Gastroesophageal sphincter (tissue), 4 donors: ENCODE data around the gene THYN1. TPM values are rescaled to one million over a fixed set of nuclear protein-coding genes. Genes with fewer than 3 reads are reported as not detected.

Experiments used
- ATAC-seq: fragments of 150-250 bp; one replicate; pipeline ENCODE4 v1.9.1; 2016; ENCODE audit warnings: mild to moderate bottlenecking, moderate library complexity
- H3K27ac ChIP-seq, 4 donors: fragments of 200-600 bp; sonication (generic) in 3 of 4; 1 replicate in 3 of 4; 2 replicates in 1 of 4; pipeline ENCODE4 v1.5.1; 2016 to 2019
- H3K27me3 ChIP-seq: fragments of 200-600 bp; sonication (generic); one replicate; pipeline ENCODE4 v1.5.1; 2019
- H3K36me3 ChIP-seq, 2 donors: fragments of 200-600 bp; sonication (generic); one replicate each; pipeline ENCODE4 v1.5.1; 2019; ENCODE audit warnings: control low read depth in 1 of 2
- H3K4me1 ChIP-seq, 3 donors: fragments of 200-600 bp; sonication (generic); 1 replicate in 2 of 3; 2 replicates in 1 of 3; pipeline ENCODE4 v1.5.1; 2016 to 2019; ENCODE audit warnings: control low read depth in 2 of 3
- H3K4me3 ChIP-seq, 2 donors: fragments of 200-600 bp; sonication (generic); one replicate each; pipeline ENCODE4 v1.5.1; 2019; ENCODE audit warnings: mild to moderate bottlenecking in 1 of 2, moderate library complexity in 1 of 2
- H3K9me3 ChIP-seq, 3 donors: fragments of 200-600 bp; sonication (generic); one replicate each; pipeline ENCODE4 v1.5.1; 2017 to 2019; ENCODE audit warnings: control low read depth in 2 of 3
- CTCF ChIP-seq, 4 experiments: fragments of 200-600 bp in 2 of 4; fragments of 450-650 bp in 2 of 4; sonication (generic) in 1 of 4; IDR thresholded peaks; one replicate each; pipeline ENCODE4 v1.5.1; 2017 to 2019; ENCODE audit warnings: antibody characterized with exemption in 4 of 4, mild to moderate bottlenecking in 2 of 4, moderate library complexity in 2 of 4
- EP300 ChIP-seq: sonication (generic); formaldehyde crosslinking; IDR thresholded peaks from one replicate; pipeline ENCODE4 v1.6.1; 2017; ENCODE audit warnings: antibody characterized with exemption, mild to moderate bottlenecking
- POLR2A ChIP-seq, 2 donors: fragments of 450-650 bp; IDR thresholded peaks; one replicate each; pipeline ENCODE4 v1.6.1; 2017; ENCODE audit warnings: antibody characterized with exemption in 2 of 2, mild to moderate bottlenecking in 2 of 2, moderate library complexity in 1 of 2
- POLR2AphosphoS5 ChIP-seq: sonication (generic); formaldehyde crosslinking; IDR thresholded peaks from one replicate; pipeline ENCODE4 v1.6.1; 2017; ENCODE audit warnings: antibody characterized with exemption
- WGBS, 2 donors: methylation state at CpG; one replicate each; pipeline ENCODE4 v1.1.5; 2018; ENCODE audit warnings: low coverage in 1 of 2; 5-methylcytosine and 5-hydroxymethylcytosine counted together
- total RNA-seq, 4 donors: library from RNA; depleted of rRNA; stranded (reverse); fragments of >200 nt; gene quantifications; one replicate each; pipeline ENCODE4 v1.1.0, GENCODE V29; 2016

Gene THYN1
- 10 to 100 TPM; 54.0 to 74.4 (median 55.4) TPM for total RNA-seq

- peak; percentile 100 for ATAC-seq
- peak within 1 kb of the TSS; percentile 66 to 87 for H3K4me3 ChIP-seq
- no peaks in the 10 kb centered on the region for H3K27me3 ChIP-seq
- WGBS, 2 donors, result 0% methylated on average over 3 of the region's 70 CpGs; no CpG with 5 or more reads in 1 of the 2 donors
- peaks cover 0 to 50% of the 10 kb centered on the region in 2 donors for H3K36me3 ChIP-seq
- TF ChIP-seq POLR2AphosphoS5, result peak; percentile 92
- peak; percentile 60 to 83 for TF ChIP-seq POLR2A (IDR thresholded peaks at IDR 0.05)
- peak in 3 of 4 experiments; percentile 42 to 75 (median 47) for TF ChIP-seq CTCF (IDR thresholded peaks at IDR 0.05)
- no peak for TF ChIP-seq EP300
- H3K4me1 ChIP-seq, result peaks cover 9 to 38% (median 12%) of the 10 kb centered on the region in 3 donors
- peak within 1 kb of the TSS; percentile 19 to 83 (median 76) for H3K27ac ChIP-seq
- H3K9me3 ChIP-seq, result no peaks in the 10 kb centered on the region
Observed at GRCh38 chr11:134253188-134253993, at the start of gene THYN1, which contains the start of gene ACAD8. THYN1 (minus strand) TSS chr11:134253352; CDS start chr11:134252882, 470 bp downstream. ACAD8 (plus strand) TSS chr11:134253568; CDS start chr11:134253601, 33 bp downstream.

- Histone ChIP-seq H3K9me3 (no peaks in the 10 kb centered on the region), H3K36me3 (no peaks in the 10 kb centered on the region), H3K27me3 (no peaks in the 10 kb centered on the region), H3K4me3 (no peak overlapping the region), H3K27ac (no peak overlapping the region), H3K4me1 (peaks cover 0 to 5% (median 0%) of the 10 kb centered on the region in 3 donors)
- TF ChIP-seq POLR2AphosphoS5, result no peak
- no peak for TF ChIP-seq EP300
- TF ChIP-seq CTCF (IDR thresholded peaks at IDR 0.05), result no peak
- TF ChIP-seq POLR2A (IDR thresholded peaks at IDR 0.05), result no peak
- WGBS, 2 donors, result 62 to 71% methylated on average over 9 of the region's 9 CpGs
- no peak for ATAC-seq
Observed at GRCh38 chr11:134294664-134295063, 41.5 kb upstream of the THYN1 start.

- H3K9me3 ChIP-seq, result no peaks in the 10 kb centered on the region
- WGBS, 2 donors, result 80 to 88% methylated on average over 7 to 8 of the region's 20 CpGs
- ATAC-seq, result no peak
- no peak overlapping the region for H3K4me3 ChIP-seq
- no peak overlapping the region for H3K27ac ChIP-seq
- TF ChIP-seq POLR2AphosphoS5 (no peak), POLR2A (IDR thresholded peaks at IDR 0.05) (no peak), CTCF (IDR thresholded peaks at IDR 0.05) (no peak), EP300 (no peak)
- no peaks in the 10 kb centered on the region for H3K36me3 ChIP-seq
- peaks cover 0 to 6% (median 0%) of the 10 kb centered on the region in 3 donors for H3K4me1 ChIP-seq
- H3K27me3 ChIP-seq, result no peaks in the 10 kb centered on the region
Observed at GRCh38 chr11:134293119-134294113, 40.3 kb upstream of the THYN1 start.

- peaks cover 0 to 6% (median 0%) of the 10 kb centered on the region in 3 donors for H3K4me1 ChIP-seq
- no peak overlapping the region for H3K27ac ChIP-seq
Observed at GRCh38 chr11:134292661-134293060, 39.5 kb upstream of the THYN1 start.

More at GRCh38 chr11:134292661-134293060, 39.5 kb upstream of the THYN1 start:
- no peak for ATAC-seq
- WGBS, 2 donors, result 85% methylated on average over 5 of the region's 15 CpGs; no CpG with 5 or more reads in 1 of the 2 donors
- TF ChIP-seq EP300 (no peak), CTCF (IDR thresholded peaks at IDR 0.05) (no peak), POLR2AphosphoS5 (no peak)
- H3K27me3 ChIP-seq, result no peaks in the 10 kb centered on the region
- no peaks in the 10 kb centered on the region for H3K9me3 ChIP-seq
- no peaks in the 10 kb centered on the region for H3K36me3 ChIP-seq
- H3K4me3 ChIP-seq, result no peak overlapping the region
